ENCODE data around the gene FHOD3. TPM values are rescaled to one million over a fixed set of nuclear protein-coding genes. Genes with fewer than 3 reads are reported as not detected.

FHOD3 gene
- total and polyA plus RNA-seq, 2 of the 13 experiments (the other 11 are each of a cell fraction or from before 2014, with no cell fraction given): 0.07 TPM; not detected in 1

GRCh38 chr18:36771245-36771644, 473.7 kb downstream of the FHOD3 start:
- in situ Hi-C loops (cut with HindIII; ENCODE audit: extremely low pct_ligation_motif_present, low pct_unique_long_range_greater_than_20kb) (no loop called here), intact Hi-C loops (cut with micrococcal nuclease; ENCODE audit: unreplicated experiment) (no loop called here)
- TF ChIP-seq ZNF510 (CRISPR knock-in tag; IDR thresholded peaks at IDR 0.05; ENCODE audit: low read depth) (no peak), ZBTB3 (CRISPR knock-in tag; IDR thresholded peaks at IDR 0.05; ENCODE audit: borderline replicate concordance, low read depth) (no peak), ZUFSP (CRISPR knock-in tag; IDR thresholded peaks at IDR 0.05; ENCODE audit: borderline replicate concordance) (no peak), ATF2 (CRISPR knock-in tag; IDR thresholded peaks at IDR 0.05) (no peak), IKZF5 (CRISPR knock-in tag; IDR thresholded peaks at IDR 0.05) (no peak), ZNF431 (CRISPR knock-in tag; IDR thresholded peaks at IDR 0.05; ENCODE audit: borderline replicate concordance, low read depth) (no peak), AHR (CRISPR knock-in tag; IDR thresholded peaks at IDR 0.05) (no peak)
- Histone ChIP-seq H3K4me1 (ENCODE audit: insufficient read depth, low read length) (no peaks in the 10 kb centered on the region), H3K4me2 (ENCODE audit: low read depth, low read length) (no peak overlapping the region), H3K36me3 (replicated peaks in 1 of 2; ENCODE audit: control insufficient read depth in 1 of 2, insufficient read depth in 2 of 2, low read length in 2 of 2) (no peaks in the 10 kb centered on the region), H3K27me3 (ENCODE audit: control insufficient read depth in 1 of 2, insufficient read depth in 2 of 2, low read length in 2 of 2) (0 out of 5 replicates have a peak, but pooled peaks cover 0 to 14% of the 10 kb centered on the region in 2 experiments), H3K9me3 (ENCODE audit: low read length) (no peaks in the 10 kb centered on the region), H3K79me2 (ENCODE audit: insufficient read depth, low read length) (no peaks in the 10 kb centered on the region), H3K9ac (ENCODE audit: insufficient read depth, low read depth, low read length) (no peak overlapping the region), H2AFZ (ENCODE audit: low read length) (no peak overlapping the region), H3K27ac (ENCODE audit: extremely low read length, insufficient read depth, low read length) (no peak overlapping the region), H3K4me3 (replicated peaks in 1 of 3; ENCODE audit: insufficient read depth in 1 of 3, low read depth in 2 of 3, low read length in 3 of 3) (no peak overlapping the region), H4K20me1 (ENCODE audit: insufficient read depth, low read length) (no peaks in the 10 kb centered on the region)
- FAIRE-seq: no peak
- no TSS peak for BruUV-seq (replicated peaks)
- no peak for ATAC-seq
- 24% methylated on average over 4 of the region's 4 CpGs for WGBS (ENCODE audit: low lambda C conversion rate)
- POLR2A ChIA-PET: no interaction called here
- DNase-seq (ENCODE audit: low spot score): no peak
- CTCF ChIA-PET (ENCODE audit: low intra/inter-chr PET ratio, low total read pairs): no interaction called here

Measured in HepG2 (cell line).